Measurements from ENCODE around the gene GPR137. TPM values are rescaled to one million over a fixed set of nuclear protein-coding genes. Genes with fewer than 3 reads are reported as not detected.

Gene GPR137
- total and polyA plus RNA-seq, 8 donors: 23.6 to 39.6 (median 31.8) TPM

GRCh38 chr11:64249563-64250414, 35.9 kb upstream of the GPR137 start:
- H3K36me3 ChIP-seq: peaks cover 0 to 6% of the 10 kb centered on the region in 2 donors
- no peaks in the 10 kb centered on the region for H3K9me3 ChIP-seq
- H3K27ac ChIP-seq: no peak overlapping the region
- TF ChIP-seq, protein P1, sequence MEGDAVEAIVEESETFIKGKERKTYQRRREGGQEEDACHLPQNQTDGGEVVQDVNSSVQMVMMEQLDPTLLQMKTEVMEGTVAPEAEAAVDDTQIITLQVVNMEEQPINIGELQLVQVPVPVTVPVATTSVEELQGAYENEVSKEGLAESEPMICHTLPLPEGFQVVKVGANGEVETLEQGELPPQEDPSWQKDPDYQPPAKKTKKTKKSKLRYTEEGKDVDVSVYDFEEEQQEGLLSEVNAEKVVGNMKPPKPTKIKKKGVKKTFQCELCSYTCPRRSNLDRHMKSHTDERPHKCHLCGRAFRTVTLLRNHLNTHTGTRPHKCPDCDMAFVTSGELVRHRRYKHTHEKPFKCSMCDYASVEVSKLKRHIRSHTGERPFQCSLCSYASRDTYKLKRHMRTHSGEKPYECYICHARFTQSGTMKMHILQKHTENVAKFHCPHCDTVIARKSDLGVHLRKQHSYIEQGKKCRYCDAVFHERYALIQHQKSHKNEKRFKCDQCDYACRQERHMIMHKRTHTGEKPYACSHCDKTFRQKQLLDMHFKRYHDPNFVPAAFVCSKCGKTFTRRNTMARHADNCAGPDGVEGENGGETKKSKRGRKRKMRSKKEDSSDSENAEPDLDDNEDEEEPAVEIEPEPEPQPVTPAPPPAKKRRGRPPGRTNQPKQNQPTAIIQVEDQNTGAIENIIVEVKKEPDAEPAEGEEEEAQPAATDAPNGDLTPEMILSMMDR (IDR thresholded peaks at IDR 0.05): no peak
- DNase-seq (no peak), ATAC-seq (no peak)
- H3K4me1 ChIP-seq: peaks cover 14 to 63% of the 10 kb centered on the region in 2 donors
- no peak overlapping the region for H3K4me3 ChIP-seq
- H3K27me3 ChIP-seq: no peaks in the 10 kb centered on the region
- intact Hi-C loops (cut with DNase I): no loop called here

- H3K27me3 ChIP-seq: no peaks in the 10 kb centered on the region
- H3K4me3 ChIP-seq: peak overlapping the region; percentile 27 to 87
- no peaks in the 10 kb centered on the region for H3K9me3 ChIP-seq
- TF ChIP-seq, protein P1 (IDR thresholded peaks at IDR 0.05): no peak
- intact Hi-C loops (cut with DNase I): no loop called here
- ATAC-seq (no peak), DNase-seq (peak in 1 of 4 donors; percentile 65)
- H3K36me3 ChIP-seq: peaks cover 0 to 14% of the 10 kb centered on the region in 2 donors
- no peak overlapping the region for H3K27ac ChIP-seq
- H3K4me1 ChIP-seq: peaks cover 9 to 55% of the 10 kb centered on the region in 2 donors
Observed at GRCh38 chr11:64250415-64251015, 35.1 kb upstream of the GPR137 start.

DNA sequence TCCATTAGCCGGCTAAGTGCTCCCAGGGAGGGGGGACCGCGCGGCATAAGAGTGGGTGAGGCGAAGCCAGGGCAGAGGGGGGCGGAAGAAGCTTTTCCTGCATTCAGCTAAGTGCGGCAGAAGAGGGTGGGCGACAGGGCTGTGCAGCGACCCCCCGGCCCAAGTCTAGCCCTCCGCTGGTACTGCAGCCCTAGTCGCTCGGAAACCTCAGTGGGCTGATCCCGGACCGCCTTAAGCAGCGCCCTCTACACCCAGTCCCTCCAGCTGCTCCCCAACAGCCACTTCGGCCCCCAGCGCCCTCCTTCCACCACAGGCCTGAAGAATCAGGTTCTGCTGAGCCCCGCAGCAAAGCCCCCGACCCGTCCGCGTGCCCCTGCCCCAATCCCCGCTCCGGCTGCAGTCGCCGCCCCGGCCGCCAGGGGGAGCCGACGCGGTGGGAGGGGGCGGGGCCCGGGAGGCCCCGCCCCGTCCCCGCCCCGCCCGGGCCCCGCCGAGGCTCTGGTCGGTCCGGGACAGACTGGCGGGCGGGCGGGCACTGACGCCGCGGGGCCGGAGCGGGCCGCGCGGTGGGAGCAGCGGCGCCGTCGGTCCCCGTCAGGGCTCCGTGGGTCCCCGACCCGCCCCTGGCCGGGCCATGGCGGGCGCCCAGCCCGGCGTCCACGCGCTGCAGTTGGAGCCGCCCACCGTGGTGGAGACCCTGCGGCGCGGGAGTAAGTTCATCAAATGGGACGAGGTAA, 34.5 kb upstream of the GPR137 start, which contains the start of gene PLCB3:
Gene PLCB3 (plus strand): TSS at position 515 of the 737 bp plus-strand sequence. CDS start 120 bp downstream, at position 635.
- DNase-seq (peak in 3 of 4 donors; percentile 54 to 93 (median 59)), ATAC-seq (peak; percentile 71)
- Histone ChIP-seq H3K4me1 (peaks cover 9 to 49% of the 10 kb centered on the region in 2 donors), H3K27me3 (no peaks in the 10 kb centered on the region), H3K27ac (peak within 1 kb of the TSS; percentile 56 to 73), H3K4me3 (peak within 1 kb of the TSS; percentile 82 to 87), H3K9me3 (no peaks in the 10 kb centered on the region), H3K36me3 (peaks cover 0 to 20% of the 10 kb centered on the region in 2 donors)
- TF ChIP-seq, protein P1 (IDR thresholded peaks at IDR 0.05): peak; percentile 79 to 89
- intact Hi-C loops (cut with DNase I): no loop called here

- no peaks in the 10 kb centered on the region for H3K27me3 ChIP-seq
- H3K4me3 ChIP-seq: peak overlapping the region; percentile 82 to 87
- H3K4me1 ChIP-seq: peaks cover 9 to 47% of the 10 kb centered on the region in 2 donors
- H3K27ac ChIP-seq: peak overlapping the region; percentile 56 to 73
- TF ChIP-seq, protein P1 (IDR thresholded peaks at IDR 0.05): no peak
- DNase-seq: no peak
- intact Hi-C loops (cut with DNase I): no loop called here
- ATAC-seq: no peak
- H3K36me3 ChIP-seq: peaks cover 0 to 25% of the 10 kb centered on the region in 2 donors
- H3K9me3 ChIP-seq: no peaks in the 10 kb centered on the region
Observed at GRCh38 chr11:64251753-64252002, 34.0 kb upstream of the GPR137 start.

Measured in left lung (tissue), 10 donors.